Measurements from ENCODE around the gene VPS72. TPM values are rescaled to one million over a fixed set of nuclear protein-coding genes. Genes with fewer than 3 reads are reported as not detected.

Gene VPS72
- total RNA-seq, 1 experiment from 2014 or later = 80.1 TPM

DNA sequence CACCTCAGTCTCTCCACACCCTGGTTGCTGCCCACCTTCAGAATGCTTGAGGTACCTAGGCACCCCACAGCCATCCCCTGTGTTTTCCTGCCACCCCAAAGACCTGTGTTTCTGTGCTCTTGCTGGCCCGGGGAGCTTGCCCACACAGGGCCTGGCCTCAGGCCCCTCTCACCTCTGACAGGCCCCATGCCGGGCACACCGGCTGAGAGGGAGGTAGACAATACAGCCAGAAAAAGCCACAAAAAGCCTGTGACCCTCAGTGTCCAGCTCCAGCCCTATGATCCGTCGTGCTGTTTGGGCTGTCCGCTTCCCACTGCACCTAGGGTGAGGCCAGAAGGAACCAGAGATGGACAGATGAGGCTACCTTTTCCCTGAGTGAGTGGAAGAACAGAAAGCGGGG is 55.0 kb downstream of the VPS72 start:
- no peaks in the 10 kb centered on the region for H3K4me1 Mint-ChIP-seq (ENCODE audit: low read depth, unreplicated experiment)
- H3K27me3 ChIP-seq (replicated peaks; ENCODE audit: control insufficient read depth, insufficient read depth, low read length) = no peaks in the 10 kb centered on the region
- H3K36me3 ChIP-seq (ENCODE audit: control insufficient read depth, insufficient read depth, low read length) = no peaks in the 10 kb centered on the region
- POLR2A ChIA-PET = no interaction called here
- intact Hi-C loops (cut with micrococcal nuclease; ENCODE audit: unreplicated experiment) = no loop called here
- DNase-seq = no peak
- peaks cover 7% of the 10 kb centered on the region for H3K36me3 Mint-ChIP-seq (ENCODE audit: insufficient read depth, unreplicated experiment)
- BruUV-seq (replicated peaks) = no TSS peak
- no peaks in the 10 kb centered on the region for H3K9me3 ChIP-seq
- no peak overlapping the region for H3K4me3 ChIP-seq (ENCODE audit: low read depth, low read length)
- no peak overlapping the region for H3K27ac Mint-ChIP-seq (ENCODE audit: unreplicated experiment)
- CTCF ChIA-PET = no interaction called here
- H3K27me3 Mint-ChIP-seq (ENCODE audit: insufficient read depth, unreplicated experiment) = no peaks in the 10 kb centered on the region
- peaks cover 5% of the 10 kb centered on the region; the same call in 1 of the 2 replicates for H3K4me1 ChIP-seq
- no peak overlapping the region for H3K4me3 Mint-ChIP-seq (ENCODE audit: unreplicated experiment)
- TF ChIP-seq, protein P1, sequence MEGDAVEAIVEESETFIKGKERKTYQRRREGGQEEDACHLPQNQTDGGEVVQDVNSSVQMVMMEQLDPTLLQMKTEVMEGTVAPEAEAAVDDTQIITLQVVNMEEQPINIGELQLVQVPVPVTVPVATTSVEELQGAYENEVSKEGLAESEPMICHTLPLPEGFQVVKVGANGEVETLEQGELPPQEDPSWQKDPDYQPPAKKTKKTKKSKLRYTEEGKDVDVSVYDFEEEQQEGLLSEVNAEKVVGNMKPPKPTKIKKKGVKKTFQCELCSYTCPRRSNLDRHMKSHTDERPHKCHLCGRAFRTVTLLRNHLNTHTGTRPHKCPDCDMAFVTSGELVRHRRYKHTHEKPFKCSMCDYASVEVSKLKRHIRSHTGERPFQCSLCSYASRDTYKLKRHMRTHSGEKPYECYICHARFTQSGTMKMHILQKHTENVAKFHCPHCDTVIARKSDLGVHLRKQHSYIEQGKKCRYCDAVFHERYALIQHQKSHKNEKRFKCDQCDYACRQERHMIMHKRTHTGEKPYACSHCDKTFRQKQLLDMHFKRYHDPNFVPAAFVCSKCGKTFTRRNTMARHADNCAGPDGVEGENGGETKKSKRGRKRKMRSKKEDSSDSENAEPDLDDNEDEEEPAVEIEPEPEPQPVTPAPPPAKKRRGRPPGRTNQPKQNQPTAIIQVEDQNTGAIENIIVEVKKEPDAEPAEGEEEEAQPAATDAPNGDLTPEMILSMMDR (IDR thresholded peaks at IDR 0.05; ENCODE audit: insufficient read depth in 1 of 2, low read depth in 1 of 2, low read length in 1 of 2, severe bottlenecking in 1 of 2, unreplicated experiment in 1 of 2) = no peak
- no peaks in the 10 kb centered on the region for H3K9me3 Mint-ChIP-seq (ENCODE audit: unreplicated experiment)

DNA sequence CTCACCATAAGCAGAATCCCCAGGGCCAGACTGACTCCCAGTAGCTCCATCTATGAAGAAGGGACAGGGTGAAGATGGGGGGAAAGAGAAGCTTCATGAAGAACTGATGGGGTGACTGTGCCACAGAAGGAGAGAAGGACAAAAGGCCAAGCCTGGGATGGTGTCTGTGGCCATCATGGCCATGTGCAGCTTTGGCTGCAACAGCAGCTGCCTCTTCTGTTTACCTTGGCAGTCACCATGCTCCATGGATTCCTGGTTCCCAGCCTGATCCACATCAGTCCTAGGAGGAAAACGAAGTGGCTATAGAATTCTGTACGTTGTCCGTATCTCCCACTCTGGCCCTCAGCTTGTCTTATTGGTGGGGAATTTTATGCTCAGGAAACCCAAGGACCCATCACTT is 55.6 kb downstream of the VPS72 start:
- intact Hi-C loops (cut with micrococcal nuclease; ENCODE audit: unreplicated experiment) = no loop called here
- POLR2A ChIA-PET = no interaction called here
- no TSS peak for BruUV-seq (replicated peaks)

DNA sequence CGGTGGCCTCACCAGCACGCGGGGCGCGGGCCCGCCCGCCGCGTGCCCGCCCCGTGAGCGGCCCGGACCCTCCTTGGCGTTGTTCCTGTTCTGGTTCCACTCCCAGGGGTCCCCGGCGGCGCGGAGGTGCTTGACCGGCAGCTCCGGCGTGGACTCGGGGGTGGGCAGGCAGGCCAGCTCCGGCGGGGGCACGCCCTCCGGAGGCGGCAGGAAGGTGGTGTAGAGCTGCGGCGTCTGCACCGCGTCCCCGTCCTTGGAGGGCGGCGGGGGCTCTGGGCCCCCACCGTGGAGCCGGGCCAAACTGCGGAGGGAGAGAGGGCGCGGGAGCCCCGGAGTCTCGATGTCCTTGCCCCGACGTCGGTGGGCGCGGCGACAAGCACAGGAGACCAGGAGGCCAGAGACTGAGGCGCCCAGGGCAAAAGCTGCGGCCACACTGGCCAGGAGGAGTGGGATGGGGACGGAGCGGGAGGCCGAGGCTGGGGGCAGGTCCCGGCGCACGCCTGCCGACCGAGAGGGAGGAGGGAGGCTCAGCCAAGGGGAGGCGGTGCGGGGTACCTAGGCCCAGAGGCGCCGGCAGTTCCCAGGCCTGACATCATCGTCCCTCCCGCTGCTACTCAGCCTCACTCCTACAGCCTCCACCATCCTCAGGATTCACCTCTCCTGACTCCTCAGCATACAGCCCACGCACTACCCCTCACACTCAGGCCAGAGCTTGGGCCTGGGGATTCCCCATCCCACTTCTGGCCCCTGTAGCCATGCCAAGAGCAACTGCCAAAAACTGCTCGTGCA is 56.8 kb downstream of the VPS72 start:
- Histone ChIP-seq H3K4me3 (ENCODE audit: low read depth, low read length) (no peak overlapping the region), H3K36me3 (ENCODE audit: control insufficient read depth, insufficient read depth, low read length) (no peaks in the 10 kb centered on the region), H3K27me3 (replicated peaks; ENCODE audit: control insufficient read depth, insufficient read depth, low read length) (no peaks in the 10 kb centered on the region), H3K4me1 (peaks cover 5% of the 10 kb centered on the region; the same call in 1 of the 2 replicates), H3K9me3 (no peaks in the 10 kb centered on the region)
- TF ChIP-seq, protein P1 (IDR thresholded peaks at IDR 0.05; ENCODE audit: insufficient read depth in 1 of 2, low read depth in 1 of 2, low read length in 1 of 2, severe bottlenecking in 1 of 2, unreplicated experiment in 1 of 2) = no peak
- Mint-ChIP-seq H3K36me3 (ENCODE audit: insufficient read depth, unreplicated experiment) (peaks cover 7% of the 10 kb centered on the region), H3K27me3 (ENCODE audit: insufficient read depth, unreplicated experiment) (no peaks in the 10 kb centered on the region), H3K4me1 (ENCODE audit: low read depth, unreplicated experiment) (no peaks in the 10 kb centered on the region), H3K4me3 (ENCODE audit: unreplicated experiment) (peak overlapping the region; percentile 56), H3K27ac (ENCODE audit: unreplicated experiment) (no peak overlapping the region), H3K9me3 (ENCODE audit: unreplicated experiment) (no peaks in the 10 kb centered on the region)
- no TSS peak for BruUV-seq (replicated peaks)
- POLR2A ChIA-PET = no interaction called here
- CTCF ChIA-PET = no interaction called here
- DNase-seq = no peak
- intact Hi-C loops (cut with micrococcal nuclease; ENCODE audit: unreplicated experiment) = no loop called here

More for the DNA sequence above, 55.6 kb downstream of the VPS72 start:
- H3K4me3 ChIP-seq (ENCODE audit: low read depth, low read length) = no peak overlapping the region
- no peaks in the 10 kb centered on the region for H3K27me3 ChIP-seq (replicated peaks; ENCODE audit: control insufficient read depth, insufficient read depth, low read length)
- DNase-seq = no peak
- H3K36me3 ChIP-seq (ENCODE audit: control insufficient read depth, insufficient read depth, low read length) = no peaks in the 10 kb centered on the region
- no peak overlapping the region for H3K27ac Mint-ChIP-seq (ENCODE audit: unreplicated experiment)
- TF ChIP-seq, protein P1 (IDR thresholded peaks at IDR 0.05; ENCODE audit: insufficient read depth in 1 of 2, low read depth in 1 of 2, low read length in 1 of 2, severe bottlenecking in 1 of 2, unreplicated experiment in 1 of 2) = no peak
- H3K9me3 Mint-ChIP-seq (ENCODE audit: unreplicated experiment) = no peaks in the 10 kb centered on the region
- H3K4me1 ChIP-seq = peaks cover 5% of the 10 kb centered on the region; the same call in 1 of the 2 replicates
- CTCF ChIA-PET = interaction anchor here (0.5 kb wide), 1 partner anchor 516 kb away, joined by 6 read pairs; no protein-coding TSS in a partner anchor
- H3K36me3 Mint-ChIP-seq (ENCODE audit: insufficient read depth, unreplicated experiment) = peaks cover 7% of the 10 kb centered on the region
- no peaks in the 10 kb centered on the region for H3K9me3 ChIP-seq
- no peaks in the 10 kb centered on the region for H3K27me3 Mint-ChIP-seq (ENCODE audit: insufficient read depth, unreplicated experiment)
- H3K4me3 Mint-ChIP-seq (ENCODE audit: unreplicated experiment) = no peak overlapping the region
- no peaks in the 10 kb centered on the region for H3K4me1 Mint-ChIP-seq (ENCODE audit: low read depth, unreplicated experiment)
